Measurements from ENCODE around the gene SUOX.

- TF ChIP-seq CTCF (IDR thresholded peaks at IDR 0.05; ENCODE audit: borderline replicate concordance, extremely low read depth, low read length, poor library complexity, severe bottlenecking) (no peak), EZH2 (IDR thresholded peaks at IDR 0.05; ENCODE audit: borderline replicate concordance, low read depth, low read length, severe bottlenecking) (no peak)
Observed at GRCh38 chr12:56053407-56053893, 56.4 kb downstream of the SUOX start.

All from DND-41 (cell line).